Esophagus muscularis mucosa (tissue), 3 donors: ENCODE measurements around the gene KRTAP1-4.

Experiments used
- POLR2A ChIP-seq: fragments of 450-650 bp; IDR thresholded peaks from one replicate; pipeline ENCODE4 v1.6.1; 2017; ENCODE audit warnings: antibody characterized with exemption, moderate library complexity, mild to moderate bottlenecking, low read depth
- TF ChIP-seq, protein P1 (sequence below), 3 experiments: fragments of 200-600 bp in 2 of 3; fragments of 450-650 bp in 1 of 3; sonication (generic) in 2 of 3; IDR thresholded peaks; one replicate each; pipeline ENCODE4 v1.5.1; 2017 to 2019; ENCODE audit warnings: antibody characterized with exemption in 3 of 3, mild to moderate bottlenecking in 2 of 3, moderate library complexity in 1 of 3

DNA sequence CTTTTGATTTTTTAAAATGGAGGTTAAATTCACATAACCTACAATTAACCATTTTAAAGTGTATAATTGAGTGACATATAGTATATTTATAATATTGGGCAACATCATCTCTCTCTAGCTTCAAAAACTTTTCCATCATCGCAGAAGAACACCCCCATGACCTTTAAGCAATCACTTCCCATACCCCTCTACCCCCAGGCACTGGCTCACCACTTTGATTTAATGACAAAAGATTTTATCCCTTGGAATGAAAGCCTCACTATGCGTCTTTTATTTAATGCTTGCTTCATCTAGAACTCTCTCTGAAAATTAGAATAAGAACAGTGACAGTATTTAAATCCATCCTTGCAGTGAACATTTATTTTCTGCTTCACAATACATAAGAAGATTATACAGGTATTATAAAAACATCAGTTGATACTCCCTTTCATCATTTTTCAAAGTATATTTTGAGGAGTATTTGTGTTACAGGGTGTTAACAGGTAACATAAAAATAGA lies 7.9 kb upstream of the KRTAP1-4 start:
- TF ChIP-seq, protein P1, sequence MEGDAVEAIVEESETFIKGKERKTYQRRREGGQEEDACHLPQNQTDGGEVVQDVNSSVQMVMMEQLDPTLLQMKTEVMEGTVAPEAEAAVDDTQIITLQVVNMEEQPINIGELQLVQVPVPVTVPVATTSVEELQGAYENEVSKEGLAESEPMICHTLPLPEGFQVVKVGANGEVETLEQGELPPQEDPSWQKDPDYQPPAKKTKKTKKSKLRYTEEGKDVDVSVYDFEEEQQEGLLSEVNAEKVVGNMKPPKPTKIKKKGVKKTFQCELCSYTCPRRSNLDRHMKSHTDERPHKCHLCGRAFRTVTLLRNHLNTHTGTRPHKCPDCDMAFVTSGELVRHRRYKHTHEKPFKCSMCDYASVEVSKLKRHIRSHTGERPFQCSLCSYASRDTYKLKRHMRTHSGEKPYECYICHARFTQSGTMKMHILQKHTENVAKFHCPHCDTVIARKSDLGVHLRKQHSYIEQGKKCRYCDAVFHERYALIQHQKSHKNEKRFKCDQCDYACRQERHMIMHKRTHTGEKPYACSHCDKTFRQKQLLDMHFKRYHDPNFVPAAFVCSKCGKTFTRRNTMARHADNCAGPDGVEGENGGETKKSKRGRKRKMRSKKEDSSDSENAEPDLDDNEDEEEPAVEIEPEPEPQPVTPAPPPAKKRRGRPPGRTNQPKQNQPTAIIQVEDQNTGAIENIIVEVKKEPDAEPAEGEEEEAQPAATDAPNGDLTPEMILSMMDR (IDR thresholded peaks at IDR 0.05): no peak
- no peak for TF ChIP-seq POLR2A
